Measurements from ENCODE around the gene HELT. TPM values are rescaled to one million over a fixed set of nuclear protein-coding genes. Genes with fewer than 3 reads are reported as not detected.

Gene HELT
- total RNA-seq, 6 experiments from 2014 or later, result not detected

DNA sequence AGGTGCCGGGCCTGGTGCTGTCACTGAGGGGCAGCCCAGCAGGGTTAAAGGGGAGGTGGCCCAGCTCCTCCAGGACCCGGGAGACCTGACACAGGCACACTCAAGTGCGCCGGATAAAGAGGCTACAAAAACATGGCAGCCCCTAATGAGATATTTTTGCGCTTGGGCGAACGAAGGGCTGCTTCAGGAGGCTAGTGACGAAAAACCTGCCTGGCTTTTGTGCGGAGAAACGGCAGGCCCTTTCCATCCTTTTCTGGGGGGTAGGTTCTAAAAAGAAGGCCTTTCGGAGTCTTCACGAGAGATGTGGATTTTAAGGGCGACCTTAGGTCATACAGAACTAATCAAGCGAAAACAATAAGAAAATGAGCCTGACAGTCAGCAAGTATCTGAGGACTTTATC lies 35.5 kb downstream of the HELT start:
- TF ChIP-seq, protein P1, sequence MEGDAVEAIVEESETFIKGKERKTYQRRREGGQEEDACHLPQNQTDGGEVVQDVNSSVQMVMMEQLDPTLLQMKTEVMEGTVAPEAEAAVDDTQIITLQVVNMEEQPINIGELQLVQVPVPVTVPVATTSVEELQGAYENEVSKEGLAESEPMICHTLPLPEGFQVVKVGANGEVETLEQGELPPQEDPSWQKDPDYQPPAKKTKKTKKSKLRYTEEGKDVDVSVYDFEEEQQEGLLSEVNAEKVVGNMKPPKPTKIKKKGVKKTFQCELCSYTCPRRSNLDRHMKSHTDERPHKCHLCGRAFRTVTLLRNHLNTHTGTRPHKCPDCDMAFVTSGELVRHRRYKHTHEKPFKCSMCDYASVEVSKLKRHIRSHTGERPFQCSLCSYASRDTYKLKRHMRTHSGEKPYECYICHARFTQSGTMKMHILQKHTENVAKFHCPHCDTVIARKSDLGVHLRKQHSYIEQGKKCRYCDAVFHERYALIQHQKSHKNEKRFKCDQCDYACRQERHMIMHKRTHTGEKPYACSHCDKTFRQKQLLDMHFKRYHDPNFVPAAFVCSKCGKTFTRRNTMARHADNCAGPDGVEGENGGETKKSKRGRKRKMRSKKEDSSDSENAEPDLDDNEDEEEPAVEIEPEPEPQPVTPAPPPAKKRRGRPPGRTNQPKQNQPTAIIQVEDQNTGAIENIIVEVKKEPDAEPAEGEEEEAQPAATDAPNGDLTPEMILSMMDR (IDR thresholded peaks at IDR 0.05), result no peak
- Mint-ChIP-seq H3K4me1 (ENCODE audit: low read depth) (no peaks in the 10 kb centered on the region), H3K27me3 (ENCODE audit: insufficient read depth) (peaks cover 26% of the 10 kb centered on the region), H3K27ac (no peak overlapping the region), H3K36me3 (ENCODE audit: low read depth) (no peaks in the 10 kb centered on the region; the same call in 1 of the 2 replicates), H3K4me3 (no peak overlapping the region), H3K9me3 (peaks cover 7% of the 10 kb centered on the region; the same call in 1 of the 2 replicates)
- no peak for DNase-seq

DNA sequence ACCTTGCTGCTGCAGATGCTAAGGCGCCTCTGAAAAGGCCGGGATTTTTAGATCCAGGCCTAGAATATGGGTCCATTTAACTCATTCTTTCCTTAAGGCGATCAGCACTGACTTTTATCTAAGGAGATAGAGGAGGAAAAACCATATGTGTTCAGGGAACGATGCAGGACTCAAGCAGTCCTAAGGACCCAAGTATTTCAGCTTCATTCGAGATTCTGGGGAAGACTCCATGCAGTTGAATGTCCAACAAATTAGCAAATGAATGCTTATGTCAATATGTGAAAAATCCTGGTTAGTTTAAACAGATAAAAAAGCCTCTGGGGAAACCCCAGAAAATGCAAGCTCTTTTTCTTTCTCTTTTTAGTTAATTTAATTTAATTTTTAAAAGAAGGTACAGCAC lies 36.0 kb downstream of the HELT start:
- H3K36me3 Mint-ChIP-seq (ENCODE audit: low read depth), result no peaks in the 10 kb centered on the region; the same call in 1 of the 2 replicates
- TF ChIP-seq, protein P1 (IDR thresholded peaks at IDR 0.05), result no peak
- peaks cover 7% of the 10 kb centered on the region; the same call in 1 of the 2 replicates for H3K9me3 Mint-ChIP-seq
- H3K4me1 Mint-ChIP-seq (ENCODE audit: low read depth), result no peaks in the 10 kb centered on the region
- no peak overlapping the region for H3K4me3 Mint-ChIP-seq
- no peak for DNase-seq
- H3K27me3 Mint-ChIP-seq (ENCODE audit: insufficient read depth), result peaks cover 30% of the 10 kb centered on the region
- H3K27ac Mint-ChIP-seq, result no peak overlapping the region

DNA sequence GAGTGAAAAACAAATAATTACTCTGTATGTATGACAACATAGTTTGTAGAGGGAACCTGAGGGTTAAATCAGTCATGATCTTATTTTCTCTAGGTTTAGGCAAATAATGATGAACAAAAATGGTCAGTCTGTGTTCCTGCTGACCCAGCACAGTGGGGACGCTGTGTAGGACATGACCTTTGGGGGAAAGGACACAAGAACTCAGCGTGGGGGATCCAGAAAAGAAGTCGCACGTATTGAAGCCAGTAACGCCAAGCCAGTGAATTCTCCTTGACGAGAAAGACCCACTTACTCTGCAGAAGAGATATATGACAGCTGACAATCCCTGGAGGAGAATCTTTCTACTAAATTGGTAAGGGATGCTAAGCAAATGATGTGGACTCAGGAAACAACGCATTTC lies 36.6 kb downstream of the HELT start:
- H3K4me3 Mint-ChIP-seq, result no peak overlapping the region
- no peaks in the 10 kb centered on the region for H3K4me1 Mint-ChIP-seq (ENCODE audit: low read depth)
- no peaks in the 10 kb centered on the region for H3K36me3 Mint-ChIP-seq (ENCODE audit: low read depth)
- H3K9me3 Mint-ChIP-seq, result peaks cover 7% of the 10 kb centered on the region; the same call in 1 of the 2 replicates
- H3K27ac Mint-ChIP-seq, result no peak overlapping the region
- H3K27me3 Mint-ChIP-seq (ENCODE audit: insufficient read depth), result peaks cover 28% of the 10 kb centered on the region
- no peak for DNase-seq
- TF ChIP-seq, protein P1 (IDR thresholded peaks at IDR 0.05), result no peak

DNA sequence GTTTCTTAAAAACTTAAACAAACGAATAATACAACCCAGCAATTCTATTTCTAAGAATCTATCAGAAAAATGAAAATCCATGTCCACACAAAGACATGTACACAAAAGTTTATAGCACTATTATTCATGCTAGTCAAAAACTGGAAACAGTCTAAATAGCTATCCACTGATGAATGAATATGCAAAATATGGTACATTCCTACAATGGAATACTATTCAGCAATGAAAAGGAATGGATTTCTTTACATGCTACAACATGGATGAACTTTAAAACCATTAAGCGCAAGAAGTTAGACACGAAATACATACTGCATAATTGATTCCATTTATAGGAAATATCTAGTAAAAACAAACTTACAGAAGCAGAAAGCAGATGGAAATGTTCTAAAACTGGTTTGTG lies 43.3 kb downstream of the HELT start:
- no peak for DNase-seq
- Mint-ChIP-seq H3K9me3 (no peaks in the 10 kb centered on the region), H3K4me3 (no peak overlapping the region), H3K27ac (no peak overlapping the region), H3K4me1 (ENCODE audit: low read depth) (no peaks in the 10 kb centered on the region), H3K36me3 (ENCODE audit: low read depth) (no peaks in the 10 kb centered on the region), H3K27me3 (ENCODE audit: insufficient read depth) (peaks cover 16% of the 10 kb centered on the region)
- TF ChIP-seq, protein P1 (IDR thresholded peaks at IDR 0.05), result no peak

DNA sequence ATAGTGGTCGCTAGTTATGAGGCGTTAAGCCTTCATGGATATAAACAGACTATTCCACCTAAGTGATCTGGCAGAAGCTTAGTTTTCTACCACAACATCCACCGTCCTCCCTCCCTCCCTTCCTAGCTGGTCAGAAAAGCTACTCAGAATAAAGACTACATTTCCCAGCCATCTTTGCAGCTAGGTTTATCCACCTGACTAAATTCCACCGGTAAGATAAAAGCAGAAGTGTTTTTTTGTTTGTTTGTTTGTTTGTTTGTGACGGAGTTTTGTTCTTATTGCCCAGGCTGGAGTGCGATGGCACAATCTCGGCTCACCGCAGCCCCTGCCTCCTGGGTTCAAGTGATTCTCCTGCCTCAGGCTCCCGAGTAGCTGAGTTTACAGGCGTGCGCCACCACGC lies 44.3 kb downstream of the HELT start:
- TF ChIP-seq, protein P1 (IDR thresholded peaks at IDR 0.05), result no peak
- no peaks in the 10 kb centered on the region for H3K9me3 Mint-ChIP-seq
- H3K36me3 Mint-ChIP-seq (ENCODE audit: low read depth), result no peaks in the 10 kb centered on the region

DNA sequence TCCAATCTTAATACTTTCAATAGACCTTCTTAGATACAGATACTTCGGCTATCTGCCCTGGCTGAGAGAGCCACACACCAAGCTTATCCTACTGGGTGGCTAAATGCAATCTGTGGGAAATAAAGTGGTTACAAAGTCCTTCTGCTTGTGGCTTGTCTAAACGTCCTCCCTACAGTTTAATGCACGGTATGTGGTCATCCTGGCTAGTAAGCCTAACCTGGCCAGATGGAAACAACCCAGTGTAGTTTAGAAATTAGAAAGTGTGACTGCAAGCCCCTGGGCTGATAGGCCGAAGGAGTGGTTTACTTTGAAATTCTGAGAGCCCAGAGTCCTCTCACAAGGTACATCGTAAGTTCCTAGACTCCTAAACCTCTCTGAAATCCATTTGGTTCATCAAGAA lies 47.9 kb downstream of the HELT start:
- H3K4me3 Mint-ChIP-seq, result no peak overlapping the region
- no peak for DNase-seq
- TF ChIP-seq, protein P1 (IDR thresholded peaks at IDR 0.05), result no peak
- H3K27ac Mint-ChIP-seq, result no peak overlapping the region
- no peaks in the 10 kb centered on the region for H3K9me3 Mint-ChIP-seq
- H3K36me3 Mint-ChIP-seq (ENCODE audit: low read depth), result no peaks in the 10 kb centered on the region
- H3K27me3 Mint-ChIP-seq (ENCODE audit: insufficient read depth), result no peaks in the 10 kb centered on the region
- H3K4me1 Mint-ChIP-seq (ENCODE audit: low read depth), result no peaks in the 10 kb centered on the region

More for the DNA sequence above, 44.3 kb downstream of the HELT start:
- no peak overlapping the region for H3K27ac Mint-ChIP-seq
- DNase-seq, result no peak
- peaks cover 12% of the 10 kb centered on the region for H3K27me3 Mint-ChIP-seq (ENCODE audit: insufficient read depth)
- H3K4me1 Mint-ChIP-seq (ENCODE audit: low read depth), result no peaks in the 10 kb centered on the region
- H3K4me3 Mint-ChIP-seq, result no peak overlapping the region
